ENCODE data around the gene ADAMTS2. TPM values are rescaled to one million over a fixed set of nuclear protein-coding genes. Genes with fewer than 3 reads are reported as not detected.

The ADAMTS2 gene
- total RNA-seq, 1 experiment from 2014 or later, result not detected

- no peak for ATAC-seq
- intact Hi-C loops (cut with micrococcal nuclease), result no loop called here
- no peaks in the 10 kb centered on the region for H3K36me3 ChIP-seq (ENCODE audit: low read depth, low read length)
- TF ChIP-seq EZH2 (IDR thresholded peaks at IDR 0.05; ENCODE audit: low read length, unreplicated experiment) (no peak), EZH2phosphoT487 (IDR thresholded peaks at IDR 0.05; ENCODE audit: borderline replicate concordance, low read length) (no peak)
- TF ChIP-seq, protein P1, sequence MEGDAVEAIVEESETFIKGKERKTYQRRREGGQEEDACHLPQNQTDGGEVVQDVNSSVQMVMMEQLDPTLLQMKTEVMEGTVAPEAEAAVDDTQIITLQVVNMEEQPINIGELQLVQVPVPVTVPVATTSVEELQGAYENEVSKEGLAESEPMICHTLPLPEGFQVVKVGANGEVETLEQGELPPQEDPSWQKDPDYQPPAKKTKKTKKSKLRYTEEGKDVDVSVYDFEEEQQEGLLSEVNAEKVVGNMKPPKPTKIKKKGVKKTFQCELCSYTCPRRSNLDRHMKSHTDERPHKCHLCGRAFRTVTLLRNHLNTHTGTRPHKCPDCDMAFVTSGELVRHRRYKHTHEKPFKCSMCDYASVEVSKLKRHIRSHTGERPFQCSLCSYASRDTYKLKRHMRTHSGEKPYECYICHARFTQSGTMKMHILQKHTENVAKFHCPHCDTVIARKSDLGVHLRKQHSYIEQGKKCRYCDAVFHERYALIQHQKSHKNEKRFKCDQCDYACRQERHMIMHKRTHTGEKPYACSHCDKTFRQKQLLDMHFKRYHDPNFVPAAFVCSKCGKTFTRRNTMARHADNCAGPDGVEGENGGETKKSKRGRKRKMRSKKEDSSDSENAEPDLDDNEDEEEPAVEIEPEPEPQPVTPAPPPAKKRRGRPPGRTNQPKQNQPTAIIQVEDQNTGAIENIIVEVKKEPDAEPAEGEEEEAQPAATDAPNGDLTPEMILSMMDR (conservative IDR thresholded peaks at IDR 0.05; ENCODE audit: low read depth, low read length), result no peak
- no peaks in the 10 kb centered on the region for H3K4me1 ChIP-seq (ENCODE audit: insufficient read depth, low read length)
- no peak overlapping the region for H3K9ac ChIP-seq (ENCODE audit: low read length)
- H3K27ac ChIP-seq (ENCODE audit: low read length), result no peak overlapping the region
- H3K27me3 ChIP-seq (ENCODE audit: low read length), result no peaks in the 10 kb centered on the region
- no peaks in the 10 kb centered on the region for H3K9me2 ChIP-seq (replicated peaks; ENCODE audit: low read length)
- H4K20me1 ChIP-seq (ENCODE audit: low read length), result no peaks in the 10 kb centered on the region
- no peaks in the 10 kb centered on the region for H3F3A ChIP-seq (ENCODE audit: low read length, unreplicated experiment)
- H3K4me3 ChIP-seq (ENCODE audit: low read length), result no peak overlapping the region
- H3K4me2 ChIP-seq (ENCODE audit: low read length), result no peak overlapping the region
- no peaks in the 10 kb centered on the region for H3K9me3 ChIP-seq (ENCODE audit: low read length)
- ChIA-PET CTCF (no interaction called here), POLR2A (ENCODE audit: unreplicated experiment) (no interaction called here)
- H2AFZ ChIP-seq (ENCODE audit: low read length), result no peak overlapping the region
- H3K79me2 ChIP-seq (ENCODE audit: low read length), result no peaks in the 10 kb centered on the region
- no peak for DNase-seq
- no TSS peak for BruUV-seq (replicated peaks)
These were observed 181.8 kb downstream of the ADAMTS2 start for GRCh38 chr5:179163236-179164155.

DNA sequence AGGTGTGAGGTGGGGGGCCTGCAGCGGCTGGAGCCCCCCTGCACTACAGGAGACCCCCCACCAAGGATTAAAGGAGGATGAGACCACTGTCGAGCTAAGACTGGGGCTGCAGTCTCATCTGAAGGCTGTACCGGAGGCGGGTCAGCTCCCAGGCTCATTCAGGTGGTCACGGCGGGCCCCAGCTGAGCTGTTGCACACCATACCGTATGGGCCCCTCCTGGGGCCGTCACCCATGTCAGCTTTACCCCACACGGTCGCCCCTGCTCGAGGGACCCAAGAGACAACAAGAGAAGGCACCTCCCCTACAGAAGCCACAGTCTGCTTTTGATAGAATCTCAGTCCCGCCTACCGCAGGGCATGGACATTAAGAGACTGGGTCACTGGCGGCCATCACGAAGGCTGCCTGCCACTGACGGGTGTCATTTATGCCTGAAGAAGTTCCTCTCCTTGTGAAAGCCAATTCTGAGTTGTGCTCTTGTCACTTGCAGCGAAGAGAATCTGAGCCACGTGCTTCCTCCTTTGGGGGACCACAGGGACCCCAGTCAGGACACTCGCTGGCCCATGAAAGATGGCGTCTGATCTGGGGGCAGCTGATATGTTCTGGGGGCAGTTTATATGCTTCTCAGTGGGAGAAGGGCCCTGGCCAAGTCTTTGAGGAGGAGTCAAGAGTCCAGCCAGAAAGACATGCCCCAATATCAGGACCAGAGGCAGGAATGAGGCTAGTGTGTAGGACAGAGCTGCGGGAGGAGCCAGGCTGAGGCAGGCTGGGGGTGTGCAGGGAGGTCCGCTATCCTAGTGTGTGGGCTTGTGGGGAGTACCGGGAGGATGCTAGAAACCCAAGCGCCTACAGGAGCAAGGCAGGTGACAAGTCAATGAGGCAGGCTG lies 182.7 kb downstream of the ADAMTS2 start:
- Histone ChIP-seq H3K4me1 (ENCODE audit: insufficient read depth, low read length) (no peaks in the 10 kb centered on the region), H3K79me2 (ENCODE audit: low read length) (no peaks in the 10 kb centered on the region), H3K4me2 (ENCODE audit: low read length) (no peak overlapping the region), H2AFZ (ENCODE audit: low read length) (no peak overlapping the region), H3K9me3 (ENCODE audit: low read length) (no peaks in the 10 kb centered on the region), H3F3A (ENCODE audit: low read length, unreplicated experiment) (no peaks in the 10 kb centered on the region), H3K9me2 (replicated peaks; ENCODE audit: low read length) (no peaks in the 10 kb centered on the region), H3K27me3 (ENCODE audit: low read length) (no peaks in the 10 kb centered on the region; the same call in 1 of the 2 replicates), H3K36me3 (ENCODE audit: low read depth, low read length) (no peaks in the 10 kb centered on the region), H3K4me3 (ENCODE audit: low read length) (no peak overlapping the region), H4K20me1 (ENCODE audit: low read length) (no peaks in the 10 kb centered on the region), H3K9ac (ENCODE audit: low read length) (no peak overlapping the region), H3K27ac (ENCODE audit: low read length) (no peak overlapping the region)
- ChIA-PET CTCF (no interaction called here), POLR2A (ENCODE audit: unreplicated experiment) (no interaction called here)
- BruUV-seq (replicated peaks), result no TSS peak
- DNase-seq, result no peak
- TF ChIP-seq, protein P1 (conservative IDR thresholded peaks at IDR 0.05; ENCODE audit: low read depth, low read length), result no peak
- TF ChIP-seq EZH2phosphoT487 (IDR thresholded peaks at IDR 0.05; ENCODE audit: borderline replicate concordance, low read length), result no peak
- intact Hi-C loops (cut with micrococcal nuclease), result no loop called here
- ATAC-seq, result no peak
